ENCODE measurements around the gene ASAP3.

ASAP3 gene

DNA sequence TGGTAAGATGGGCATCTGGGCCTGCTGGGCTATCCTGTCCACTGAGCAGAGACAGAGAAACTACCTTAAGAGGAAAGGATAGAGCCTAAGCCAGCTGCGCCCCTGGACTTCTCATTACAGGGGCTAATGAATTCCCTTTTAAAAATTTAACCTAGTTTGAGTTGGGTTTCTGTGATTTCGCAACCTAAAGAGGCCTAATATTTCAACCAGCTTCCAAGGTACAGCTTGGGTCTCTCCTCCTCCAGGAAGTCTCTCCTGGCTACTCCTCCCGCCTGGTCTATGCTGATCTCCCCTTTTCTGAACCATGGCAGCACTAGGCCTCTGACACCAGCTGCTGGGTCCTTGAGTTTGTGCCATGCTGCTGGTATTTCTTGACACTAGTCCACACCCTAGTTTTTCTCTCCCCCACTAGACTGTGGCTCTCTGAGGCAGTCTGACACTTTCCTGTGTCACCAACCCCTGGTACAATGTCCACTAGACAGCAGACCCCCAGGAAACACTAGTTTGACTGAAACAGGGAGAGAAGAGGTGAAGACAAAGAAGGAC, 30.5 kb downstream of the ASAP3 start:
- CTCF ChIA-PET, result interaction anchor here (1.6 kb wide), 1 partner anchor 8 kb away, joined by 3 read pairs; no protein-coding TSS in a partner anchor
- no peak for DNase-seq (ENCODE audit: extremely low spot score)
- TF ChIP-seq, protein P1, sequence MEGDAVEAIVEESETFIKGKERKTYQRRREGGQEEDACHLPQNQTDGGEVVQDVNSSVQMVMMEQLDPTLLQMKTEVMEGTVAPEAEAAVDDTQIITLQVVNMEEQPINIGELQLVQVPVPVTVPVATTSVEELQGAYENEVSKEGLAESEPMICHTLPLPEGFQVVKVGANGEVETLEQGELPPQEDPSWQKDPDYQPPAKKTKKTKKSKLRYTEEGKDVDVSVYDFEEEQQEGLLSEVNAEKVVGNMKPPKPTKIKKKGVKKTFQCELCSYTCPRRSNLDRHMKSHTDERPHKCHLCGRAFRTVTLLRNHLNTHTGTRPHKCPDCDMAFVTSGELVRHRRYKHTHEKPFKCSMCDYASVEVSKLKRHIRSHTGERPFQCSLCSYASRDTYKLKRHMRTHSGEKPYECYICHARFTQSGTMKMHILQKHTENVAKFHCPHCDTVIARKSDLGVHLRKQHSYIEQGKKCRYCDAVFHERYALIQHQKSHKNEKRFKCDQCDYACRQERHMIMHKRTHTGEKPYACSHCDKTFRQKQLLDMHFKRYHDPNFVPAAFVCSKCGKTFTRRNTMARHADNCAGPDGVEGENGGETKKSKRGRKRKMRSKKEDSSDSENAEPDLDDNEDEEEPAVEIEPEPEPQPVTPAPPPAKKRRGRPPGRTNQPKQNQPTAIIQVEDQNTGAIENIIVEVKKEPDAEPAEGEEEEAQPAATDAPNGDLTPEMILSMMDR (IDR thresholded peaks at IDR 0.05; ENCODE audit: control extremely low read depth, extremely low read depth, low read depth, missing control alignments), result no peak
- POLR2A ChIA-PET, result no interaction called here

- no peak for DNase-seq (ENCODE audit: extremely low spot score)
- TF ChIP-seq, protein P1 (IDR thresholded peaks at IDR 0.05; ENCODE audit: control extremely low read depth, extremely low read depth, low read depth, missing control alignments), result no peak
- ChIA-PET POLR2A (no interaction called here), CTCF (interaction anchor here (1.2 kb wide), 1 partner anchor 10 kb away, joined by 4 read pairs; no protein-coding TSS in a partner anchor)
These were observed 32.0 kb downstream of the ASAP3 start for GRCh38 chr1:23452011-23452411.

- TF ChIP-seq, protein P1 (IDR thresholded peaks at IDR 0.05; ENCODE audit: control extremely low read depth, extremely low read depth, low read depth, missing control alignments), result no peak
- ChIA-PET CTCF (interaction anchor here (1.2 kb wide), 1 partner anchor 10 kb away, joined by 4 read pairs; no protein-coding TSS in a partner anchor), POLR2A (no interaction called here)
- no peak for DNase-seq (ENCODE audit: extremely low spot score)
These were observed 32.5 kb downstream of the ASAP3 start for GRCh38 chr1:23451441-23451840.

DNA sequence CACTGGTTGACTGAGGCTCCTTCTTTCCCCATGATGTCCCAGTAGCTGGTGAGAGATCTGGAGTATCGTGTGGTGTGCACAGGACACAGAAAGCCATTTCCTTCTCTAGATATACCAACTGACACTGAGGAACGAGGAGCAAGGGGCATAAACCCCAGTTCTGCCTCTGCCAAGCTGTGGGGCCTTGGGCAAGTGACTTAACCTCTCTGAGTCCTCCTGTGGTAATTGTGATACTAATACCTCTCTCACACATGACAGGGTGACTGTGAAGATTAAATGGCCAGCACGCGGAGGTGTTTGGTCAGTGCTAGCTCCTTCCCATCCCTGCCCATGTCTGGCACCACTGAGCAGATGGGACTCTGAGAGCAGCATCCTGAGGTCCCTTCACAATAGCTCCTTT, 33.1 kb downstream of the ASAP3 start:
- DNase-seq (ENCODE audit: extremely low spot score), result no peak
- CTCF ChIA-PET, result interaction anchor here (1.2 kb wide), 1 partner anchor 9 kb away, joined by 4 read pairs; no protein-coding TSS in a partner anchor
- POLR2A ChIA-PET, result no interaction called here
- TF ChIP-seq, protein P1 (IDR thresholded peaks at IDR 0.05; ENCODE audit: control extremely low read depth, extremely low read depth, low read depth, missing control alignments), result no peak

DNA sequence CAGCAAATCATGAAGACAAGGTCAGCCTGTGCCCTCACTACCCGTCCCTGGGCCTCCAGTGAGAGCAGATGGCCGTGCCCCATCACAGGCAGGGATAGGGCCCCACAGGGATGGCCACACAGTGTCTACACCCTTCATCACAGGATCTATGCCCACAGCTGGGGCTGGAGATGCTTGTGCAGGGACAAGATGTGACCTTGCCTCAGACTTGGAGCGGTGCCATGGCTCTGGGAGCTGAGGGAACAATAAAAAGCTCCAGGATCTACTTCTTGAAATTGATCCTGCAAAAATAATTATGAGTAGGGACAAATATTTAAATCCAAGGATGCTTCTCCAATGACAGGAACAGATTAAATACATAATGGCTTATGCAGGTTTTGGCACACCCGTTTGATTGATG, 34.0 kb downstream of the ASAP3 start:
- DNase-seq (ENCODE audit: extremely low spot score), result no peak
- TF ChIP-seq, protein P1 (IDR thresholded peaks at IDR 0.05; ENCODE audit: control extremely low read depth, extremely low read depth, low read depth, missing control alignments), result no peak
- CTCF ChIA-PET, result interaction anchor here (1.9 kb wide), 1 partner anchor 10 kb away, joined by 5 read pairs; no protein-coding TSS in a partner anchor
- POLR2A ChIA-PET, result no interaction called here

DNA sequence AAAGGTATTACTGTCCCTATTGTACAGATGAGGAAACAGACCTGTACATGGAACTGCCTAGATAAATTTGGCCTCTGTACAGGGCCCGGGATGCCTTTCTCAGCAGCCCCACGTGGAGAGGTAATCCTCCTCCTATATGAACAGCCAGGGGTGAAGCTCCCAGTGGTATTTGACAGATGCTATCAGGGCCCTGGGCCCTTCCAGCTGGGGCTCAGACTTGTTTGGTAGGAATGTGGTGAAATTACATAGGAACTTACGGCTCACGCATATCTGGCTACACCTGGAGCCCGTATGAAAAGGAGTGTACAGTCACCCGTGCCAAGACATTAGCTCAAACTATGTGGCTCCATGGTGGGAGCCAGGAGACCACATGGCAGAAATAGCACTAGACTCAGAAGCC, 34.7 kb downstream of the ASAP3 start:
- ChIA-PET POLR2A (no interaction called here), CTCF (interaction anchor here (1.9 kb wide), 1 partner anchor 11 kb away, joined by 5 read pairs; no protein-coding TSS in a partner anchor)
- TF ChIP-seq, protein P1 (IDR thresholded peaks at IDR 0.05; ENCODE audit: control extremely low read depth, extremely low read depth, low read depth, missing control alignments), result no peak
- DNase-seq (ENCODE audit: extremely low spot score), result no peak
